HG02642 (cell line): ENCODE data around the gene EEFSEC.
A peak's percentile ranks its signal among the peaks of the same experiment; 100 is the strongest.

Experiments
- ATAC-seq: cut with Tn5 transposase; IDR thresholded peaks from one replicate; pipeline ENCODE4 v1.9.1; 2021; ENCODE audit warnings: mild to moderate bottlenecking; ENCODE audit not compliant: unreplicated experiment, poor library complexity

EEFSEC gene

DNA sequence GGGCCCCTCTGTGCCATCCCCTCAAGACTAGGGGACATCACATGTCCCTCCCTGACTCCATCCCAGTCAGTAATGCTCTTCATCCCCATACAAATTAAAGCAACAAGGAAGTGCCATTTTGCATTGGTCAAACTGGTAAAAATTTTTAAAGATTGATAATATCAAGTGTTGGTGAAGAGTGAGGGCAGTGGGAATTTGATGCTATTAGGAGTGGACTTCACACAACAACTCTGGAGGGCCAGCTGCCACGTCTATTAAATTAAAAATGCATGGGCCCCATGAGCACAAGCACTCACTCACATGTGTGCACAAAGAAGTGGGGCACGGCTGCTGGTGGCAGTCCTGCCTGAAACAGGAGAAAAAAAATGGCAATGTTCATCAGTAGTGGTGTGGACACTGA lies 265.6 kb downstream of the EEFSEC start:
- ATAC-seq = no peak

- no peak for ATAC-seq
These were observed 266.0 kb downstream of the EEFSEC start for GRCh38 chr3:128419311-128419710.

- ATAC-seq = no peak
These were observed 267.0 kb downstream of the EEFSEC start for GRCh38 chr3:128420289-128420688.

DNA sequence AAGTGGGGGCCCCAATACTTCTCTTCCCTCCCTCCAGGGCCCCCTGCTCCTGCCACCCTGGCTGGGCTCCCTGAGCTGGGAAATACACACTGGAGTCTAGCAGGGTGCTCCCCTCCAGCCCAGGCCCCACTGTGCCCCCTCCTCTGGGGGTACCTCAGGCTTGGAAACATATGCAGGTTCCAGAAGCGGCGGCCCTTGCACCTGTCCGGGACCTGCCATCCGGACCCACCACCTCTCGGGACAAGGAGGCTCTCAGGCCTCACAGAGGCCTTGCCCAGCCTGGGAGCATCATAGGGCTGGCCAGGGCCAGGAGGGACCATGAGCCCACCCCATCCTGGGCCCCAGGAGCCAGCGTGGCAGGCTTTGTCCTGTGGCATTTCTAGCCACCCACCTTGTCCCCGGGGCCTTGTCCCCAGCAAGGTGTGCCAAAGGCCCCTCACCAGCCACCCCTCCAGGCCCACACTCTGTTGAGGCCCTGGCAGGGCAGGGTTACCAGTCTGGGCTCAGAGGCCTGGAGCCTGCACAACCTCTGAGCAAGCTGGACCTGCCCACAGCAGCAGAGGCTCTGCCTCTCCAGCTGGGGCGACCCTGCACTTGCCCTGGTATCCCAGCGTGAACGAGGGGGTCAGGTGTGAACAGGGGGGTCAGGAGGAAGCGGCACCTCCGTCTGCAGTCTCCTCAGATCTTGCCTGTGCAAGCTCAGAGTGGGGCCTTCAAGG lies 267.6 kb downstream of the EEFSEC start:
- no peak for ATAC-seq

GRCh38 chr3:128421439-128421836 lies 268.2 kb downstream of the EEFSEC start:
- no peak for ATAC-seq

- ATAC-seq = no peak
These were observed 268.7 kb downstream of the EEFSEC start for GRCh38 chr3:128421966-128422365.

GRCh38 chr3:128422762-128423524 lies 269.7 kb downstream of the EEFSEC start:
- ATAC-seq = no peak

GRCh38 chr3:128423525-128424147 lies 270.4 kb downstream of the EEFSEC start:
- ATAC-seq = no peak

DNA sequence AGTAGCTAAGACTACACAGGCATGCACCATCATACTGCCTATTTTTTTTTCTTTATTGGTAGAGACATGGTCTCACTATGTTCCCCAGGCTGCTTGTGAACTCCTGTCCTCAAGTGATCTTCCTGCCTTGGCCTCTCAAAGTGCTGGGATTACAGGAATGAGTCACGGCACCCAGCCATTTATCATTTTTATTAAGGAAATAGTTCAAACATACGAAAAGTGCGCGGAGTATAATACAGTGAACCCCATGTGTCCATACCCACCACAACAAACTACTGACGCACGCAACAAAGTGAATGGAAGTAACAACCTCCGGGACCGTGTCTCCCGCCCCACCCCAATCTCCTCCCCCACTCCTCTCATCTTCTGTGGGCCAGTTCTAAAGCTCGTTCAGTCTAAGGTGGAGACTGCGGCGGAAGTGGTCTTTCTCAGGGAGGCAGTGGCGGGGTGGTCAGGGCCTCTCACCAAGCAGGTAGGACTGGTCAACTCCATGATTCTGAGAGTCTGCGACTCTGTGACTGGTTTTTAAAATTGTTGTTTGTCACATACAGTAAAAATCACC lies 271.3 kb downstream of the EEFSEC start:
- no peak for ATAC-seq

- no peak for ATAC-seq
These were observed 272.0 kb downstream of the EEFSEC start for GRCh38 chr3:128425142-128425845.

- no peak for ATAC-seq
These were observed 272.5 kb downstream of the EEFSEC start for GRCh38 chr3:128425846-128426127.

DNA sequence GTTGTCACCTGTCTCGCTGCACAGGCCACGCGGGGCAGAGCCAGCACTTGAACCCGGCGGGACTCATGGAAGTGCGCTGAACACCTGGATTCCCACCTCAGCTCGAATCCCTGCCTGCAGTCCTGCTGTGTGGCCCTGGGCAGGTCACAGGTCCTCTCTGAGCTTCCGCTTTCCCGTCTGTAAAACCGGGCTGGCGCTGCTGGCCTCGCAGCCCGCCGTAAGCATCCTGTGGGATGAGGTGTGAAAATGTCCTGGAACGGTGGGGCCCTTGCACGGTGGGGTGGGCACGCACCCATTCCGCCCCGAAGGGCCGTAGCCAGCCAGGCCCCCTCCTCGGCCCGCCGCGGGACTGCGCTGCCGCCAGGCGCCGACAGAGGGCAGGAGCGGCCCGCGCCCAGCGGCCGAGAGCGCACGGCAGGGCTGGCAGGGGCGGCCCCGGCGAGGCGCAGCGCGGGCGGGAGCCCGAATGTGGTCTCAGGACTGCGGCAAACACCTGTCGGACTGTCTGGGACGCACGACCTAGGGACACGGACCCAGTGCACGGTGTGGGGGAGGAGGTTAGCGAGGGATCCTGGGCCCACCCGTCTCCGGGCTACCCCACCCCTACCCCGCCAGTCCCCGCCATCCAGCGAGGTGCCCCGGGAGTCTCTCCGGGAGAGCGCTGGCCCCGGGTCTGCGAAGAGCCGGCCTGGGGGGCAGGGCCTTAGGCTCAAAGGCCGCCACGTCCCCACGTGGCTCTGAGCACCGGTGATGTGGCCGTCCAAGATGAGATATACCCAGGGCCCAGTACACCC lies 273.0 kb downstream of the EEFSEC start:
- ATAC-seq = peak; percentile 77

- ATAC-seq = no peak
These were observed 274.0 kb downstream of the EEFSEC start for GRCh38 chr3:128427175-128427857.

DNA sequence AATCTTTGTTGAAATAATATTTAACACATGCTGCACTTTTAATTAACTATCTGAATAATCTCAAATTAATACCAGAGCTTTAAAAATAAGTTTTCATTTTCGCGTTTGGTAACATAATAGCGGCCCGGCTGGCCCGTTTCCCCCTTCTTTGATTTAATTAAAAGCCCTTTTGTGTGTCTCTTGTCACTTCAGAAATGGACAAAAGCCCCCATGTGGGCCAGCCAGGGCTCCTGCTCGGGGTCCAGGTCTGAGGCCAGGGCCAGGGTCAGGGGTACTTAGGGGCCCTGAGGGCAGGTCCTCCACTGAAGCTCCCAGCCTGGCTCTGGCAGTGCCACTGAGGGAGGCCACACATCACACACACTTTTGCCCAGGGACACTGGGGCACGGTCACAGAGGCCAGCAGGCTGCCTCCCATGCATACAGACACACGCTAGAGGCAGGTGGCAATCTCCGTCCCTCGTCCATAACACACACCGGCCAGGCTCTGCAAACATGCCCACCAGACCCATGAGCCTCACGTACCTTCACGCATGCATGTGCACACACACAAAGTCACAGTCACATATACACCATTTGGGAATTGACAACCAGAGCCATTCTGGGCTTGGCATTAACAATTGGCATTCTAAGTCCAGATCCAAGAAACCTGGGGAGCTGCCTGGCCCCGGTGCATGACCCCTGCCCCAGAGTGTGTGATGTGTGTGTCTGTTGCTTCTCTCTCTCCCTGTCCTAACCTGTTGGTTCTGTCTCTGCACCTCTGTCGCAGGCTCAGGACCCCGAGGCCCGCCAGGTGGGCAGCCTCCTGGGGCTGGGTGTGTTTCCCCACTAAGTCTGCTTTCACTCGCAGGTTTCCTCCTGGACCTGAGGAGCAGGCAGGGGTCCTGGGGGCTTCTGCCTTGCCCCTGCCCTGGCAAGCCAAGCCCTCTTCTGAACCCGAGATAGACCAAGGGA lies 274.9 kb downstream of the EEFSEC start:
- no peak for ATAC-seq

DNA sequence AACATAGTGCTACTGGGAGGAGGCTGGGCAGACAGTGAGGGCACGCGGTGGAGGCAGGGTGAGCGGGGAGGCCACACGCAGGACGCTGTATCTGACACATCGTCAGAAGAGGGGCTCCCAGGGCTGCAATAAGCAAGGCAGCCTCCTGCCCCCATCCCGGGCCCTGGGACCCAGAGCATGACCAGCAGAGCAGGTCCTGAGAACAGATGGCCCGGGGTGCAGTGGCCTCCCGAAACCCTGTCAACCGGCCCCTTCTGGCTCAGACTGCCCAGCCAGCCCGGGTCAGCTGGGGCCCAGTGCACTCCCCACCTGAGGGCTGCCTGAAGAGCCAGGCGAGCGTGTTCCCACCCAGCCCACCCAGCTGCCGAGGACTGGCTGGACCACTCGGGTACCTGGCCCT lies 276.0 kb downstream of the EEFSEC start:
- no peak for ATAC-seq

DNA sequence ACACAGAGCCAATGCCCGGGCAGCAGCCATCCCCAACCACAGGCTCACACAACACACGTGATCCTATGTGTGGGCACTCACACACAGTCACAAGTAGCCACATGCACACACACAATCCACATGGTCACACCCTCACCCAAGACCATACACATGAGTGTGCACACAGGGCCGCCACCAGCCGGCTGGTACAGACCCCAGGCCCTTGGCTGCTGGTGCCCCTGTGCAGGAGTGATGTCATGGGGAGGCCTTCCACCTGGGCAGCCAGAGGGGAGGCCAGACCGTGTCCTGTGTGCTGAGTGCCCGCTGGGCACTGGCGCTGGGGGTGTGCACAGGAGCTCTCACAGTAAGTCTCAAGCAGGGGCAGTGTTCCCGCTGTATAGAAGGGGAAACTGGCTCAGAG lies 276.5 kb downstream of the EEFSEC start:
- ATAC-seq = no peak

- ATAC-seq = no peak
These were observed 277.0 kb downstream of the EEFSEC start for GRCh38 chr3:128430301-128430700.

- ATAC-seq = no peak
These were observed 277.4 kb downstream of the EEFSEC start for GRCh38 chr3:128430731-128431130.
